ENCODE results near the gene TRNT1.

TRNT1 gene

DNA sequence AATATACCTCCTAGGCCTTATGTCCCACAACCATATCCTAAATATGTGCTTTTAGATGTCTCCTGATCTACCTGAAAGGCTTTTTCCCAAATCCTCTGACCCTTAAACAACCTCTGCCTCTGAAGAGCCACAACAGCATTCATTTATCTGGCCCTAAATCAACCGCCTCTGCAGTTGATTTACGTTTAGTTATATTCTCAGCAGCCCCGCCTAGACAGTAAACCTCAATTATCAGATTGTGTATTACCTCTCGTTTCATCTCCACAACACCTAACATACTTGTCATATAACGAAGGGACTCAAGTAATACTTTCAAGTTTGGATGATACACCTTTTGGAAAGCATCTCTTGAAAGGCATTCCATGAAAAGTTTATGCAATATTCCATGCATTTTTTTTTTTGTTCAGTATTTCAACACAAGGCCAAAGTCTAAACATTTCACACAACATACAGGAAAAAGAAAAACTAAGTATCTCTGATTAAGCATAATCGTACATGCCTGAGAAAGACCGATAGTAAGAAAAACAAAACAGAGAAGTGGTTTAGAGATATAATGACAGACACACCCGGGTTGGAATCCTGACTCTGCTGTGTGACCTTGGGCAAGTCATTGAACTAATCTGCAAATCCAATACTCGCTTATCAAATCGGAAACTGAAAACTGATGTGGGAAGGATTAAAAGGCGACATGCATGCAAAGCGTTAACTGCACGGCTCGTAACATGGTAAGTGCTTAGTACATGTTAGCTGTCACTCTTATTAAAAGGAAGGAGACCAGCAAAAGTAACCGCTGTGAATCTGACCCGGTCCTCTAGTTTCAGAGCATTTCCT is 52.0 kb downstream of the TRNT1 start:
- no peak for DNase-seq (ENCODE audit: low spot score)

DNA sequence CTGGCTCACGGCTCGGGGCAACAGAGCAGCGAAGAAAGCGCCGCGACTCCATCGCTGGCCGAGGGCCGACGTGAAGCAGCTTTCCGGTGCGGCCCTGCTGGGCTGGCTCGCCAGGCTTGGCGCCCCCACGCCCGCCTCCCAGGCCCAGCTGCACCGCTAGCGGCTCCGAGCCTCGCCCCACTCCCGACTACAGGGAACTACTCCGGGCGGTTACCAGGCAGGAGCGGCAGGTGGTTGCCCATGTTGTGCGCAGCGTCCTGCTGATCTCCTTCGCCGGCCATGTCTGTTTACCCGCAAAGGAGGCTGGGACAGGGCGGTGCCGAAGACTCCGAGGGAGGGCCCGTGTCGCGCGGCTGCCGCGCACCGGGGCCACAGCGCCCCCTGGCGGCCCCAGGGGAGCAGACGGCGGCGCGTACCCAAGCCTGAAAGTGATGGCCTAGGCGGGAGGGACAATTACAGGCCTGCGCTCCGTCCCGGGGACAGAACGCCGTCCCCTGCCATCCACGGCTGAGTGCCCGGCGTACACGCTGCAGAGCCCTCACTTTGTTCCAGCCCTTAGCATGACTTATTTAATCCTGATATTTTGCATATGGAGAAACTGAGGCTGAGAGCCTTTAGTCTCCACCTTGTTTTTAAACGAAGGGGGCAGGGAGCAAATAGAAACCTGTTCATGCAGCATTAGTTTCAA is 52.8 kb downstream of the TRNT1 start, which contains the start of gene CRBN:
Gene CRBN, minus strand, starts transcription at position 285 of the 688 bp plus-strand sequence. Its CDS starts 4 bp downstream, at position 281.
- DNase-seq (ENCODE audit: low spot score) = peak; percentile 99

DNA sequence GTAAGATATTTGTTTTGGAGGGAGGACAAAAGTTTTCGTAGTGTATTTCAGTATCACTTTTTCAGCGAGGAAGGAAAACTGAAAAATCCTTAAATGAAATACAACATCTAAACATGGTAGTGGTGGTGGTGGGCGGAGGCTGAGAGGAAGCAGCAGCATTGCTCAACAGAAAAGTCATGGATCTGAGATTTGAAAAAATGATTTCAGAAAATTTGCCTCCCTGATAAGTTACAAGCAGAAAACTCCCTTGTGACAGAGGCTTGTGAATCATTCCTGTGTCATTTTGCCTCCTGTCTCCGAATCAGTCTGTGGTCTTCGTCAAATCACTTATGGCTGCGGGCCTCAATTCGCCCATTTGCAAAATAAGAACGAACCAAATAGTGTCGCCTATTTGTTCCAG is 53.7 kb downstream of the TRNT1 start:
- no peak for DNase-seq (ENCODE audit: low spot score)

DNA sequence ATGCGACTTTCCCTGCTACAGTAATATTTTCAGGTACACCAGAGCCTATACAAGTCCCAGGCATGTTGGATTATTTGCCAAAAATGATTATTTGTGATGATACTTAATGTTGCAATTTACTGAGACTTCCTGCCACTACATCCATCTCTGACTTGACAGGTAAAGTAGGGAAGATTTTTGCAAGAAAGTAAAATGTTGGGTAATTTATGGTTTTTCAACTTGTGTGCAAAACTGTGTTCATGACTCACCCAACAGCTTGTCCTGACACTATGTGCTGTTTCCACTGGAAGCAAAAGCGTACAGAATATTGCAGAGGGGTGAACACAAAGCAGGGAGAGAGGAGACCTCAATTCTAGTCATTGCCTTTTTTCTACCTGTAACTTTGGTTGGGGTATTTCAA is 58.1 kb downstream of the TRNT1 start:
- DNase-seq (ENCODE audit: low spot score) = no peak

DNA sequence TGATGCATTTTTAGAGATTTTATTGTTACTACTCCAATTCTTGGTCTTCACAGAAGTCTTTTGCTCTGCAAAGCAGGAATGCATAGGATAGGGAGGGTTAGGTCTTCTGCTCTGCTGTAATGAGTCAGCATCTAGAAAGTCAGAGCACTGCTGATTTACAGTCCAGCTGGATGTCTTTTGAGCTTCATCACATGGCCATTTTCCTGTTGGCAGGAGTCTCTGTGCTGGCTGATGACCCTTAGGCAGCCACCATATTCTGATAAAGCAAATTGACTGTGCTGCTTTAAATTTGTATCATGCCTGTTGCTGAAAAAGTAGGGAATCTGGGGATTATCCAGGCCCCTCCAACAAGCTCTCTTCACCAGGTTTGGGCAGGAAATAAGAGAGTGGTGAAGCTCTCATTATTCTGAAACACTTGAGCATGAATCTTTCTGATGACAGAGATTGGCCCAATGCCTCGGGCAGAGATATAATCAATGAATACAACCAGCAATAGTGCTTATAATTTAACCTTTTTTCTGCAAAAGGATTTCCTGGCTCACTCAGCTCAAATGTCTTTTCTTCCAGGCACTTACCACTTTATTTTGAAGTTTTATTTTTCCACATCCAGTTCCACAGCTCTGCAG is 62.5 kb downstream of the TRNT1 start:
- no peak for DNase-seq (ENCODE audit: low spot score)

DNA sequence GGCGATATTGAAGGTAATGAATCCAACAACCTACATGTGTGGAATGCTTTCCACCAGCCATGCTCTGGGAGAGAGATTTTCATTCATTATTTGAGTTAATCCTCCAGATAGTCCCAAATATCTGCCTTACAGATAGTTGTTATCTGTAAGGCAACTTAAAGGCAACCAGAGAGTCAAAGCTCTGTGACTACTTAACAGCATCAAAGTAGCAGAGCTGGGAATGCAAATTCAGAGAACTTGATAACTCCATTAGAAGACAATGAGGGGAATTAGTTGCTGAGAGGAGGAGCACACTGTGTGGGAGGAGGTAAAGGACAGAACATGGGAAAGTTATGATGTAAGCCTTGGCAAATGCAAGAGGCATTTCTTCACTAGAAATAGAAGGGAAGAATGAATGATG is 63.2 kb downstream of the TRNT1 start:
- no peak for DNase-seq (ENCODE audit: low spot score)

DNA sequence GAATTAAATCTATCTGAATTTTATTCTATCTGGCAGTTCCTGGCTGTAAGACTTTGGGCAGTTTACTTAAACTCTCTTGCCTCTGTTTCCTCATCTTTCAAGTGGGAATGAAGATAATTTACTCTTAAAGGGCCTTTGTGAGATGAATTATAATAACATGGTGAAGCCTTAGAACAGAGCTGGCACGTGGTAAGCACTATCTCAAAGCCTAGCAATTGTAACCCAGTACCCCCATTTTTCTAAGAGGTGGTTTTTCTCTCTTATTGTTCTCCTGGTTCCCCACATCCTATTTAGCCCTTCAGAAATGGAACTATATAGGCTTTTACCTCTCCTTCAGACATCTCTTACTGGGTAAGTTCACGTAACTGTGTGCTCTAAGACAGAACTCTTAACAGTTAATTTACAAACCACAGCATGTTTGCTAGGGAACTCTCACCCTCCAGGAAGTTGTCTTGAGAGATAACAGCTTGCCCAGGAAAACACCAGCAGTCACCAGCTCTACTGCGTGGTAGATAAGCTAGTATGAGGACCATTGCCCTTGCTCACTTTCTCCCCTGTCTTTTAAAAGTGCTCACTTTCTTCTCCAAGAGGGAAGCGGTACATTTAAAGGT is 65.0 kb downstream of the TRNT1 start:
- DNase-seq (ENCODE audit: low spot score) = no peak

DNA sequence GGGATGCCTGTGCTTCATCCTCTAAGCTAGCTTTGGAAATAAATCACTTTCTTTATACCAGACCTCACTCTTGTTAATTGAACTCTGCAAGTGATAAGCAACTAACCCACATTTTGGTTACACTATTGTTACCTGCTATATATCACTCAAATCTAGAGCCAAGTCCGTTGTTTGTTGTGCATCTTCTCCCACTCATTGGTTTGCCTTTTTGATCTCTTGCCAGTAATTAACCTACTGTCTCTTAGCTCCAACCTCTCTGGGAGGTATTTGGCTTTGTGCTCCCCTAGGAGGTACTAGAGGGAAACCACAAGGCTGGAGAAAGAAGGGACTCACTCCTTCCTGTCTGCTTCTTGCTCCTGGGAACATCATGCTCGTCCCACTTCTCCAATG is 65.5 kb downstream of the TRNT1 start:
- no peak for DNase-seq (ENCODE audit: low spot score)

DNA sequence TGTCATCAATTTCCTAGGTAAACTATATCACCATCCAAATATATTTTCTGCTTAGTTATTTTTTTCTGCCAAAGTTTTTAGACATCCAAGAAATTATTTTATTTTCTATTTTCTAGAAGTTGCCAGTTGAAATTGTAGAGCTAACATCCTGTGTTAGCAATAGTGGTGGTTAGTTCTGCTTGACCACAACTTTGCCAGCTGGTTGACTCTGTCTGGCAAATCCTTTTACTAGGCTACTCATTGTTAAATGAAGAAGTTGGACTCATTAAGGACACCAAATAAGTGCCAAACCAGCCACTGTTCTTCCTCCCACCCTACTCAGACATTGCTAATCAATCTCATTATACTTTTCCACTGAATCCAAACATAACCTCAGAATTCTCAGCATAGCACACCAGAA is 68.1 kb downstream of the TRNT1 start:
- DNase-seq (ENCODE audit: low spot score) = no peak

DNA sequence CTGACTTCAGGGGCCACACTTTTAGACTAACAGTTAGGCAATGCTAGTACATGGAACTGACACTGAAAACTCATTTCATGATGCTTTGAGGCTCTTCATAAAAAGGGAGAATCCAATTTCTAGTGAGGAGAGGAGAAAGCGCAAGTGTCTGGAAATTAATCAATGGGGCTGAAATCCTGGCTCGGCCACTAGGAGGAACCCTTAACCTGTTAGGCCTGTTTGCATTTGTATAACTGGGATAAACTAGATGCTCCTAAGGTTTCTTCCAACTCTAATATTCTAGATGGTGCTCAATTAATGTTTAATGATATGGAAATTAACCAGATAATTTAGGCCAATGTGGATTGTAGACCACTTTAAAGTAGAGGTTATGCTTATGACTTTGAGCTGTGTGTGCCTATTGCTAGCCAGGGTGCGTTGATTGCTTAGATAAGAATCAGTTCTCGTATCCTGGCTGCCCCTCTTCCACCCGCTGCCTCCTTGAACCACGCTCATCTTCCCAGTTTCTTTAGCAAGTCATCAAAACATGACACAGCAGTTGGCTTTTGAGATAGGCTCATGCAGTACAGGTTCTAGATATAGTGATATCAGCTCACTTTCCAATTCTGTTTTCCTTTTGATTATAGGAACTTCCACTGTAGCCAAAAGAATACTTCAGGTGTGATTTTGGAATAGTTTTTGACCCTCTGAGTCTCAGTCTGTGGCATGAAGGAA is 69.6 kb downstream of the TRNT1 start:
- peak; percentile 34 for DNase-seq (ENCODE audit: low spot score)

All from AG20443 (cell line).